ENCODE measurements around the gene ZNF599.
A peak's percentile ranks its signal among the peaks of the same experiment; 100 is the strongest.

The ZNF599 gene

DNA sequence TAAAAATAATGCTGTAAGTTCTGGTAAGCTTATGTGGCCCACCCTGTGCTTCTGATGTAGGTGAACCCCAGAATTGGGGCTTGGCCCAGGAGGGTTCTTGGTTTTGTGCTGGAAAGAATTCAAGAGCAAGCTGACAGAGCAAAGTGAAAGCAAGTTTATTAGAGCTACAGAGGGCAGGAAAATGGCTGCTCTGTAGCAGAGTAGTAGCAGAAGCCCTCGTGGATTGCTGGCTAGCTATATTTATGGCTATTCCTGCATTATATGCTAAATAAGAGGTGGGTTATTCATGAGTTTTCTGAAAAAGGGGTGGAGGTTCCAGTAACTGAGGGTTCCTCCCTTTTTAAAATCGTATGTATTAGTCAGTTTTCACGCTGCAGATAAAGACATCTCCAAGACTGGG lies 20.6 kb upstream of the ZNF599 start:
- peaks cover 6% of the 10 kb centered on the region for H3K9me3 ChIP-seq (ENCODE audit: insufficient read depth, low read depth, low read length)
- no peak overlapping the region for H3K23ac ChIP-seq (ENCODE audit: low read length)
- H4K8ac ChIP-seq (ENCODE audit: low read depth, low read length), result no peak overlapping the region
- no peak overlapping the region for H3K14ac ChIP-seq (ENCODE audit: low read length)
- H3K4ac ChIP-seq (ENCODE audit: low read depth, low read length), result no peak overlapping the region
- no peaks in the 10 kb centered on the region for H3K4me1 ChIP-seq (ENCODE audit: control insufficient read depth in 1 of 2, insufficient read depth in 2 of 2, low read length in 2 of 2)
- H3K4me2 ChIP-seq (ENCODE audit: low read length), result no peak overlapping the region
- no peak overlapping the region for H2BK120ac ChIP-seq (ENCODE audit: insufficient read depth, low read length, poor library complexity)
- no peaks in the 10 kb centered on the region for H3K36me3 ChIP-seq (ENCODE audit: control insufficient read depth in 1 of 2, insufficient read depth in 2 of 2, low read length in 2 of 2)
- no peak overlapping the region for H2BK5ac ChIP-seq (ENCODE audit: low read depth, low read length, poor library complexity)
- H4K12ac ChIP-seq (ENCODE audit: low read depth, low read length), result no peak overlapping the region
- H3K27ac ChIP-seq (ENCODE audit: low read depth, low read length), result no peak overlapping the region
- H3K18ac ChIP-seq (ENCODE audit: low read length), result no peak overlapping the region
- no peak overlapping the region for H2BK12ac ChIP-seq (ENCODE audit: low read length)
- no CpG with 5 or more reads among the region's 3 CpGs for WGBS (ENCODE audit: extremely low coverage, insufficient coverage, insufficient read length)
- H3K4me3 ChIP-seq (ENCODE audit: low read depth, low read length), result no peak overlapping the region
- no peaks in the 10 kb centered on the region for H3K79me2 ChIP-seq (ENCODE audit: control insufficient read depth, insufficient read depth, low read length, poor library complexity)
- no peaks in the 10 kb centered on the region for H3K79me1 ChIP-seq (ENCODE audit: low read length)
- no peaks in the 10 kb centered on the region for H3K27me3 ChIP-seq (ENCODE audit: insufficient read depth, low read length)
- H2AFZ ChIP-seq (ENCODE audit: insufficient read depth, low read length, poor library complexity), result no peak overlapping the region
- no peak for DNase-seq
- no peak overlapping the region for H3K9ac ChIP-seq (ENCODE audit: low read length)
- no peak overlapping the region for H4K91ac ChIP-seq (ENCODE audit: low read depth, low read length)
- no peak overlapping the region for H2AK5ac ChIP-seq (ENCODE audit: low read length)

DNA sequence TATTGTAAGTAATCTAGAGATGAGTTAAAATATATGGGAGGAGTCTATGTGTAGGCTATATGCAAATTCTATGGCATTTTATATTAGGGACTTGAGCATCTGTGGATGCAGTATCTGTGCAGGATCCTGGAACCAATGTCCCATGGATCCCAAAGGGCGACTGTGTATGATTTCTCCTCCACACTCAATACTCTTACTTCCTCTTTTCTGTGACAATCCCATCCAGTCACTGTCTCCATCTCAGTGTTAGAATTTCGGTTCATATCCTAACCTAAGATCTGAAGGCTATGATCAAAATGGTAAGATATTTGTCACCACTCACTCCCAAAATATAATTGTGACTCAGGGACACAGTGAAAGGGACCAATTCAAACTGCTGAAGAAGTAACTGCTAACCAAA lies 15.1 kb upstream of the ZNF599 start:
- no CpG with 5 or more reads among the region's 2 CpGs for WGBS (ENCODE audit: extremely low coverage, insufficient coverage, insufficient read length)
- no peak for DNase-seq
- no peak overlapping the region for H2BK12ac ChIP-seq (ENCODE audit: low read length)

GRCh38 chr19:34787059-34787824 lies 14.2 kb upstream of the ZNF599 start:
- Histone ChIP-seq H3K4me3 (ENCODE audit: low read depth, low read length) (no peak overlapping the region), H2AK5ac (ENCODE audit: low read length) (no peak overlapping the region), H3K4me2 (ENCODE audit: low read length) (no peak overlapping the region), H2BK5ac (ENCODE audit: low read depth, low read length, poor library complexity) (no peak overlapping the region), H3K36me3 (ENCODE audit: control insufficient read depth in 1 of 2, insufficient read depth in 2 of 2, low read length in 2 of 2) (no peaks in the 10 kb centered on the region), H2AFZ (ENCODE audit: insufficient read depth, low read length, poor library complexity) (no peak overlapping the region), H3K18ac (ENCODE audit: low read length) (no peak overlapping the region), H4K8ac (ENCODE audit: low read depth, low read length) (no peak overlapping the region), H3K9ac (ENCODE audit: low read length) (no peak overlapping the region), H2BK120ac (ENCODE audit: insufficient read depth, low read length, poor library complexity) (no peak overlapping the region), H3K4ac (ENCODE audit: low read depth, low read length) (no peak overlapping the region), H3K27ac (ENCODE audit: low read depth, low read length) (no peak overlapping the region), H3K4me1 (ENCODE audit: control insufficient read depth in 1 of 2, insufficient read depth in 2 of 2, low read length in 2 of 2) (no peaks in the 10 kb centered on the region), H2BK12ac (ENCODE audit: low read length) (no peak overlapping the region), H3K79me2 (ENCODE audit: control insufficient read depth, insufficient read depth, low read length, poor library complexity) (no peaks in the 10 kb centered on the region), H4K12ac (ENCODE audit: low read depth, low read length) (no peak overlapping the region), H3K9me3 (ENCODE audit: insufficient read depth, low read depth, low read length) (peaks cover 13% of the 10 kb centered on the region), H3K27me3 (ENCODE audit: insufficient read depth, low read length) (no peaks in the 10 kb centered on the region), H3K79me1 (ENCODE audit: low read length) (no peaks in the 10 kb centered on the region), H3K23ac (ENCODE audit: low read length) (no peak overlapping the region), H3K14ac (ENCODE audit: low read length) (no peak overlapping the region), H4K91ac (ENCODE audit: low read depth, low read length) (no peak overlapping the region)
- peak; percentile 40 to 51 for DNase-seq
- WGBS (ENCODE audit: extremely low coverage, insufficient coverage, insufficient read length), result no CpG with 5 or more reads among the region's 3 CpGs

More for the DNA sequence above, 15.1 kb upstream of the ZNF599 start:
- no peak overlapping the region for H4K8ac ChIP-seq (ENCODE audit: low read depth, low read length)
- no peak overlapping the region for H2AFZ ChIP-seq (ENCODE audit: insufficient read depth, low read length, poor library complexity)
- no peak overlapping the region for H2BK120ac ChIP-seq (ENCODE audit: insufficient read depth, low read length, poor library complexity)
- H3K27ac ChIP-seq (ENCODE audit: low read depth, low read length), result no peak overlapping the region
- no peaks in the 10 kb centered on the region for H3K79me2 ChIP-seq (ENCODE audit: control insufficient read depth, insufficient read depth, low read length, poor library complexity)
- no peak overlapping the region for H3K9ac ChIP-seq (ENCODE audit: low read length)
- no peak overlapping the region for H3K4me3 ChIP-seq (ENCODE audit: low read depth, low read length)
- H3K18ac ChIP-seq (ENCODE audit: low read length), result no peak overlapping the region
- no peak overlapping the region for H4K91ac ChIP-seq (ENCODE audit: low read depth, low read length)
- no peaks in the 10 kb centered on the region for H3K27me3 ChIP-seq (ENCODE audit: insufficient read depth, low read length)
- H3K4ac ChIP-seq (ENCODE audit: low read depth, low read length), result no peak overlapping the region
- H3K79me1 ChIP-seq (ENCODE audit: low read length), result no peaks in the 10 kb centered on the region
- H4K12ac ChIP-seq (ENCODE audit: low read depth, low read length), result no peak overlapping the region
- H3K23ac ChIP-seq (ENCODE audit: low read length), result no peak overlapping the region
- H2AK5ac ChIP-seq (ENCODE audit: low read length), result no peak overlapping the region
- no peaks in the 10 kb centered on the region for H3K4me1 ChIP-seq (ENCODE audit: control insufficient read depth in 1 of 2, insufficient read depth in 2 of 2, low read length in 2 of 2)
- H3K9me3 ChIP-seq (ENCODE audit: insufficient read depth, low read depth, low read length), result peaks cover 9% of the 10 kb centered on the region
- H3K4me2 ChIP-seq (ENCODE audit: low read length), result no peak overlapping the region
- H3K36me3 ChIP-seq (ENCODE audit: control insufficient read depth in 1 of 2, insufficient read depth in 2 of 2, low read length in 2 of 2), result no peaks in the 10 kb centered on the region
- H3K14ac ChIP-seq (ENCODE audit: low read length), result no peak overlapping the region
- H2BK5ac ChIP-seq (ENCODE audit: low read depth, low read length, poor library complexity), result no peak overlapping the region

DNA sequence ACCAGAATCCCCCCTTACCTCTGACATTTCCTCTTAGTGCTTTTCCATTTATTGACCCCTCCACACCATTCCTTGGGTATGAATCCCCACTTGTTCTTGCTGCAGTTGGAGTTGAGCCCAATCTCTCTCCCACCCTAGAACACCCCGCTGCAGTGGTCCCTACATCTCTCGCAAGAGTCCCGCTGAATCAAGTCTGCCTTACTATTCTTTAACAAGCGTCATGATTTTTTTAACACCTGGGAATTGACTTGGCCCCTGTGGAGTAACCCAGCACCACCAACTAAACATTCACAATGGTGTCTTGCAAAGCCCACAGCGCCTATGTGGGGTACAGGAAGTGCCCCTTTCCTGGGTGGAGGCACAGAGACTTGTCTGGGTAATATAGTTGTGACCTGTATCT lies 13.2 kb upstream of the ZNF599 start:
- no peak overlapping the region for H3K9ac ChIP-seq (ENCODE audit: low read length)
- H2BK12ac ChIP-seq (ENCODE audit: low read length), result no peak overlapping the region
- DNase-seq, result no peak
- no peak overlapping the region for H3K18ac ChIP-seq (ENCODE audit: low read length)
- no peak overlapping the region for H2AK5ac ChIP-seq (ENCODE audit: low read length)
- no peaks in the 10 kb centered on the region for H3K79me2 ChIP-seq (ENCODE audit: control insufficient read depth, insufficient read depth, low read length, poor library complexity)
- no peaks in the 10 kb centered on the region for H3K4me1 ChIP-seq (ENCODE audit: control insufficient read depth in 1 of 2, insufficient read depth in 2 of 2, low read length in 2 of 2)
- no peak overlapping the region for H2BK120ac ChIP-seq (ENCODE audit: insufficient read depth, low read length, poor library complexity)
- no peak overlapping the region for H4K8ac ChIP-seq (ENCODE audit: low read depth, low read length)
- H4K12ac ChIP-seq (ENCODE audit: low read depth, low read length), result no peak overlapping the region
- H3K27me3 ChIP-seq (ENCODE audit: insufficient read depth, low read length), result no peaks in the 10 kb centered on the region
- H3K4me2 ChIP-seq (ENCODE audit: low read length), result no peak overlapping the region
- no peak overlapping the region for H2BK5ac ChIP-seq (ENCODE audit: low read depth, low read length, poor library complexity)
- H4K91ac ChIP-seq (ENCODE audit: low read depth, low read length), result no peak overlapping the region
- H3K36me3 ChIP-seq (ENCODE audit: control insufficient read depth in 1 of 2, insufficient read depth in 2 of 2, low read length in 2 of 2), result no peaks in the 10 kb centered on the region
- H3K23ac ChIP-seq (ENCODE audit: low read length), result no peak overlapping the region
- no peak overlapping the region for H3K27ac ChIP-seq (ENCODE audit: low read depth, low read length)
- H2AFZ ChIP-seq (ENCODE audit: insufficient read depth, low read length, poor library complexity), result no peak overlapping the region
- no peak overlapping the region for H3K4me3 ChIP-seq (ENCODE audit: low read depth, low read length)
- H3K14ac ChIP-seq (ENCODE audit: low read length), result no peak overlapping the region
- peaks cover 21% of the 10 kb centered on the region for H3K9me3 ChIP-seq (ENCODE audit: insufficient read depth, low read depth, low read length)
- no CpG with 5 or more reads among the region's 5 CpGs for WGBS (ENCODE audit: extremely low coverage, insufficient coverage, insufficient read length)
- H3K79me1 ChIP-seq (ENCODE audit: low read length), result no peaks in the 10 kb centered on the region
- H3K4ac ChIP-seq (ENCODE audit: low read depth, low read length), result no peak overlapping the region
